ENCODE results near the gene KMO.
A peak's percentile ranks its signal among the peaks of the same experiment; 100 is the strongest.

Gene KMO

DNA sequence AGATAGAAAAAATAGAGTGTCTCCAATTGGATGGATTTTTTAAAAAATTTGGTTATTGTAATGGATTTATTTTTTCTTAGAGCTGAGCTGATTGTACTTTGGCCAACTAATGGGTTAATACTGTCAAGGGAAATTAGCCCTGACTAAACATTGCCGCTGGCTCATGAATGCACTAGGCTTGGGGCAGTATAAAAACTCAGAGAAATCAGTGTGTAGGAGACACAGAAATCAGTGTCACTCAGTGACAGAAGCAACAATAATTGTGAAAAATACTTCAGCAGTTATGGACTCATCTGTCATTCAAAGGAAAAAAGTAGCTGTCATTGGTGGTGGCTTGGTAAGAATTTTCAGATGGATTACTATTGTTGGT is at the start of gene KMO:
Gene KMO (plus strand): TSS at position 217 of the 370 bp plus-strand sequence. CDS start 67 bp downstream, at position 284.
- no peak for DNase-seq (ENCODE audit: low read depth, low spot score)

DNA sequence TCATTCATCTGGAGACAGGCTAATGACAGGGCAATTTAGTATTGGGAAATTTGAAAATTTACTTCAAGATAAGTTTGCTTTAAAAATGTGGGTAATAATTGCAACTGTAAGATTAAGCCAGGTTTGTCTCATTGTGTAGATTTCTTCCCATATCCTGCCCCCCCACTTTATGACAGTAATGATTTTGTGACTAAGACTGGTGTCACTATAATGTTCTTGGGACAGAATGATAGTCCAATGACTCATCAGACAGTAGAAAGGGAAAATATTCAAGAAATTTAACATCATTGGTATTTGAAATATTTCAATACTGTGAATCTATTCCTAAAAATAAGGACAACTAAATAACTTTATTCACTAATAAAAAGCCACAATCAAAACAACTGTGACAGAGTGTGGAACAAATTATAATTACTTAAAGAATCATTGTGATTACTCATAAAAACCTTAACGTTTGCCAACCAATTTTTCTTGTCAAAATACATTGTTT is 49.4 kb upstream of the KMO start:
- no peak for DNase-seq (ENCODE audit: low read depth, low spot score)

GRCh38 chr1:241485145-241485544 is 47.0 kb upstream of the KMO start:
- DNase-seq (ENCODE audit: low read depth, low spot score), result no peak

DNA sequence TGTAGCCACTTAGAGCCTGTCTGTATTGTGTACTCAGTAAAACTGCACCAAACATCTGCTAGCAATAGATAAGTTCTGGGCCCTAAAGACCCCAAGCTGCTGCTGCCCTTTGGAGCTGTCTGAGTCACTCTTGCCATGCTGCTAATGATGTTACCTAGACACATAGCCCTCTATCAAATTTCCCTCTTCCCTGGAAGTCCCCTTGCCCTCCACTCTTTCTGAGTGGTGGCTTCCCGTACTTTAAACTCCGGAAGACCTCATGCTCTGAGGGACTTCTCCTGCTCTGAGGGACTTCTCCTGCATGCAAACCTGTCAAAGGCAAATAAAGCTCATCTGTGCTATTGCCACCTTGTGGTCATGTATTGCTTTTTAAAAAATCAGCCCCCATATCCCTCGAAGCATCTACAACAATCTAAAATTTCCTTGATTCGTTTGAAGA is 46.6 kb upstream of the KMO start:
- peak; percentile 17 for DNase-seq (ENCODE audit: low read depth, low spot score)

- DNase-seq (ENCODE audit: low read depth, low spot score), result no peak
Observed at GRCh38 chr1:241488739-241489138, 43.4 kb upstream of the KMO start.

DNA sequence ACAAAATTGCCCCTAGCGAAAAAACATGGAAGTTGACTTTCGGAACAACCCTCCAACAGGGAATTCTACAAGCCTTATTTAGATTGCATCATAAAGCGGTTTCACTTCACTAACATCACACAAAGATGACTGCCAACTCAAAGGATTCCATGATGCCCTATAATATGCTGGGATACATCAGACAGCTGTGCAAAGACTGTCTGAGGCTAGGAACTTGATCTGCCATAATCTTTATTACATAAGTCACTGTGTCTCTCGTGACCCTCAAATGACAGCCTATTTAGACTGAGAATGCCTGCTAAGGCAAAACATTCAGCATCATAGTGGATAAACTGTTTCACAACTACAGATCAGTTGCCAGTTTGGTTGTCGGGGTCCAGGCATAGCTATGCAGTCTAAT is 36.4 kb upstream of the KMO start:
- no peak for DNase-seq (ENCODE audit: low read depth, low spot score)

DNA sequence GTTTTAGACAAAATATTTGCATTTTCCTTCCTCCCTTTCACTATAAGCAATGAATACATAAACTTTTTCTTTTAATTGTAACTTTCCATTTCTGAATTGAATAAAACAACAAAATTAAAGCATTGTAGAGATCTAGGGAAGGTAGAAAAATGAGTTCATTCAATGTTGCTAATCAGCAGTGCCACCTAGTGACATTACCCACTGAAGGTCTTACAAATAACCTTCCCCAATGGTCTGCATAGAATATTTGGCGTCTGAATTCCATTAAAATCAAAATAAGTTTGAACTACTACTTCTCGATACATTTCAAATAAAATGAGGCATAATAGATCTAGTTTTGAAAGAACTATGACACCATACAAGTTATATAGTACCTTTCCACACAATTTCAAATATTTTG is 32.3 kb upstream of the KMO start:
- no peak for DNase-seq (ENCODE audit: low read depth, low spot score)

GRCh38 chr1:241503444-241503843 is 28.7 kb upstream of the KMO start:
- no peak for DNase-seq (ENCODE audit: low read depth, low spot score)

GRCh38 chr1:241507189-241507863 is 24.9 kb upstream of the KMO start:
- no peak for DNase-seq (ENCODE audit: low read depth, low spot score)

GRCh38 chr1:241513378-241513777 is 18.8 kb upstream of the KMO start:
- DNase-seq (ENCODE audit: low read depth, low spot score), result no peak

DNA sequence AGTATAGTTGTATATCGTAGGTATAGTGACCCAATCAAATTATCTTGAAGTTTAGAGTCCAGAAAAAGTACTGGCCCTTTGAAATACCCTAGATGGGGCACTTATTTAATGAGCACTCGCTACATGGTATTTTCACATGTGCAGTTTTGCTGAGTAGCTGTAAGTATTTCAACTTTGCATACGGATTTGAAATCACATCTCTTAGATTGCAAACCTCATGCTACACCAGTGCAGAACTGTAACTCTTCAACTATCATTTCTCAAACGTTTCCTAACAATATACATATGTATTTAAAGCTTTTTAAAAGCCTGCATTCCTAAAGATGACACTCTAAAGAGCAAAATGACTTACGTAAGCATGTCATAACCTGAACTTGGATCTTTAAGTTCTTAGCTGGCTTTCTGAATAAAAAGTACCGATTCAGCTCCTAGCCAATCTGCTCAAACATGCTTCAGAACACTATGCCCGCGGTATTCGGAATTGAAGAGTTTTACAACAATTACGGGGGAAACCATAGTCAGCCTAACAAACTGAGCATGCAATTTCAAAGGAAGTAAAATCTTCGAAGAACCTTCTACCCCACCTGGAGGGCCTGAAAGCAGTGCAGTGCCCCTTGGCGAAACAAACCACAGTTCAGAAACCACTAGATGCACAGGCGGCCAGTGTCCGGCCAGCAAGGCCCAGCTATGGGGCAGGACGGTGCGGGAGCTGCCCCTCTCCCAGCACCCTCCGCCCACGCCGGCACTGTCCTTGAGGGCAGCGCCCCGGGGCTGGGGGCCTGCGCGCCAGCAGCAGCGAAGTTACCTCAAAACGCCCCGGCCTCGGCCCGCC is 13.5 kb upstream of the KMO start:
- DNase-seq (ENCODE audit: low read depth, low spot score), result no peak

DNA sequence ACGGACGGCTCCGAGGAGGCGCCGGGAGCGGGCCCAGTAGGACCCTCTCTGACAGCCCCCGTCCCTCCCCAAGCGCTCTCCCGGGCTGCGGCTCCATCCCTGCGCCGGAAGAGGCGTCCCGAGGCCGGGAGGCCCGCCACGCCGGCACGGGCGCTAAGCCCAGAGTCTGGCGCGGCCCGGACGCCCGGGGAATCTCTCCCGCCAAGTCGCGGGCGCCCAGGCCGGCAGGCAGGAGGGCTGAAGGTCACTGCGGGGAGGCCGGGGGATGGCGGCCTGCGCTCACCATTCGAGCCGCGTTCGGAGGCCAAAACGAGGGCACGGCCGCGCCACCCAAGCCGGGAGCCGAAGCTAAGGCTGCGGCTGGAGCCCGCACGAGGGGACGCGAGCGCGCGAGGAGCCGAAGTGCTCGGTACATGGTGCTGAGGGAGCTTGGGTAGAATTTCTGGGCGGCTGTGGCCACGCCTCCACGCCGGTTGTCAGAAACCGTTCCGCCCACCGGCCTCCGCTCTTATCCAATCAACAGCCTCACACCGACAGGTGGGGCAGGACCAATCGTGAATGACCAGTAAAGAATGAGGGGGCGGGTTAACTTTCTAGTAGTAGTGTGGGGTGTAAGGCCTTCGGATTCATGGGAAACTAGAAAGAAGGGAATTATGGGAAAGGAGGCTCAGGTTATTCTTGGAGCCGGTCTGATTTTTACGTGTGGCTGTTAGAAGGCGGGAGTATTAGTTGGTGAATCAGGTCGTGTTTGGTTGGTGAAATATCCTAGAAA is 12.7 kb upstream of the KMO start, which contains the start of gene FH:
Gene FH (minus strand): TSS at position 448 of the 772 bp plus-strand sequence. CDS start 33 bp downstream, at position 415.
- peak; percentile 98 for DNase-seq (ENCODE audit: low read depth, low spot score)

DNA sequence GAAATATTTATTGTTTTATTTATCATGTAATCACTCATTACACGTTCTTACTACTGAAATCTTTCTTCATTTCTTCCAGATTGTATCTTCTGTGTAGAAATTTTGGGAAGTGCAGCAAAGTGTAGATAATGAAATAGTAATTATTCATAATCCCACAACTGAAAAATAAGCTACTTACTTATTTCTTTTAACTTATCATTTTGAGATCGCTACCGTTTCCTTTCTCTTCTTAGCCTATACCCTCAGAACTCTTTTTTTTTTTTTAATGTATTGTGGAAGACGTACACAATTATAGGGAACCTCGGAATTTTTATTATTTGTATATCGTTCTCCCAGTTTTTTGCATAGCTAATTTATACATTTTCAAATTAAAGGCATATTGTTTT is 12.1 kb upstream of the KMO start:
- no peak for DNase-seq (ENCODE audit: low read depth, low spot score)

- no peak for DNase-seq (ENCODE audit: low read depth, low spot score)
Observed at GRCh38 chr1:241521718-241522117, 10.5 kb upstream of the KMO start.

- no peak for DNase-seq (ENCODE audit: low read depth, low spot score)
Observed at GRCh38 chr1:241525026-241525425, 7.2 kb upstream of the KMO start.

- DNase-seq (ENCODE audit: low read depth, low spot score), result no peak
Observed at GRCh38 chr1:241527146-241527545, 5.0 kb upstream of the KMO start.

DNA sequence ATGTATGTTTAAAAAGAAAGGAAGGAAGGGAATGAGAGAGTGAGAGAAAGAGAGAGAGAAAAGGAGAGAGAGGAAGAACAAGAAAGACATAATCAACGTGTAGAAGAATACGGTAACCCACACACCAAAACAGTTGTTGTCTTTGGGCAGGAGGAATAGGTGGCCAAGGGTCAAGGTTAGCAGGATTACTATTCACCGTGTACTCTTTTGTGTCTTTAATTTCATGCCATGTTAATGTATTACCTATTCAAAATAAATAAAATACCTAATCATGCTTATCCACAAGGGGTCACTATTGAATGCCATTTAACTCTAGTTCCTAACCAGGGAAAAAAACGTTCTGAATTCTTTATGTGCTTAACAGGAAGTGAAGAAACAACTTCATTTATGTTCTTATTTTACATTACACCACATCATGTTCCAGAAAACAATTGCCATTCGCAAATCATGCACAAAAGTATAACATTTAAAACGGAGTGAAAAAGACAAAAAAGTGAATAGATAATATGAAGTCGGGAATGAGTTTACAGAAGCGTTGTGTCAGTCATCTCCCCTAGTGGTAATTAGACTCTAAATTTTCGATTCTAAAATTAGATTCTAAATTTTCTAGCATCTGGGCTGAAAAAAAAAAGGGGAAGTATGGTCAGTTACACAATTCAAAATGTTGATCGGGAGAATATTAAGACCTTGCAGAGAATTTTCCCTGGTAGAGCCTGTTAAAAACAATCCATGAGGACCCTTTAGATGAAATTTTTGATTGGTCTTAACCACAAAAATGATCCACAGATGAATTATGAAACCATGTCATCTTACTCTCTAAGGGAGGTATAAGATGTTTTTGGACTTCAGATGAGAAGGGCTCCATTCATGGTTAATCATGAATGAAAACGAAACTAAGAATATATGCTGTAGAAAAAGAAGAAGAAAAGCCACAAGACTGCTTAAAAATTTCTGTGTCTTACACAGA is 700 bp upstream of the KMO start:
- DNase-seq (ENCODE audit: low read depth, low spot score), result peak; percentile 2

- DNase-seq (ENCODE audit: low read depth, low spot score), result no peak
Observed at GRCh38 chr1:241532864-241533263, 686 bp downstream of the KMO start.

DNA sequence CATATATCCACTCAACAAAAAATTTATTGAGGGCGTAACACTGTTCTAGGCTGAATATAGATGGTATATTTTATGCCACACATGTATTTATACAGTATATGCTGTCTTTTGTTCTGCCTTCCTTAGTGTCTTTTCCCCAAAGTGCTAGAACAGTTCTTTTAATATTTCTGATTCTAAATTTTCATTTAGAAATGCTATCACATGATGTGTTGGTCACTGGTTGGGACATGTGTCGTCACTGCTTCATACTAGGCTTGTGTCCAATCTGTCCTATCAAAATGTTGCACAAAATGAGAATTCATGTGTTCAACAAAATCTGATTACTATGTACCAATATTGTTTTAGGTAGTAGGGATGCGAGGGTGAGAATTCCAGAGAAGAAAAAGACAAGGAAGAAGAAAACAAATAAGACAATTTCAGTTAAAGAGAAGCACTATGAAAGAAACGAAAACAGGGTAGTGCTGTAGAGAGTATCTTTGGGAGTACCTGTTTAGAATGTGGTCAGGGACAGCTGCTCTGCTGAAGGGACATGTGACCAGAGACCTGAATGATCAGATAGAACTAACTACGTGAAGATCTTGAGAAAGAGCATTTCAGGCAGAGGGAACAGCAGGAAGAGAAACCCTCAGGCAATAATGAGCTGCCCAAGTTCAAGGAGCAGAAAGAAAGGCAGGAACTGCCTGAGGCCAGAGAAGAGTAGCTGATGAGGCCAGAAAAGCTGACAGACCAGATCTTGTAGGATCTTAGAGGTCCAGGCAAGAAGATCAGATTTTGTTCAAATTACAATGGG is 1.3 kb downstream of the KMO start:
- DNase-seq (ENCODE audit: low read depth, low spot score), result peak; percentile 41

DNA sequence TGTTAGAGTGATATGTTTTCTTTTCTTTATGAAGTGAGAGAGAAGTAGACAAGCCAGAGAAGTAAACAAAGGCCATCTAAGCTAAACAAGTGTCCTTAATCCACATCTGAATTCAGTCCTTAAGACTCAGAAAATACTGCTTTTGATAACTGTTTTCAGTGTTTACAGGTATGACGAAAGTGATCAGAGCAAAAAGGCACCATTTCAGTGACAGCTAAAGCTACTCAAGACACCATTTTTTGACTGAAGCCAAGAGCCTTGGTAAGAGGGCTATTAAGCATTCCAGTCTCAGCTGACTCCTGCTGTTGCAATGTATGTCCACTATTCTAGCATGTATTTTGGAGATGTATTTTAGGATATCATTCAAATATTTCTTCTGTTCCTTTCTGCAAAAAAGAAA is 4.1 kb downstream of the KMO start:
- DNase-seq (ENCODE audit: low read depth, low spot score), result no peak
